ENCODE results near the gene STRA6.

GRCh38 chr15:74179101-74179841, 23.3 kb downstream of the STRA6 start:
- no peak for TF ChIP-seq CTCF (IDR thresholded peaks at IDR 0.05 in 8 of 11, conservative IDR thresholded peaks at IDR 0.05 in 3 of 11)
- TF ChIP-seq POLR2AphosphoS5 (IDR thresholded peaks at IDR 0.05) = peak; percentile 75 to 89 (median 83)

Measured in spleen (tissue), 7 donors.